K562 (cell line): ENCODE data around the gene SLC11A1. TPM values are rescaled to one million over a fixed set of nuclear protein-coding genes. Genes with fewer than 3 reads are reported as not detected.

Source experiments
- ATAC-seq: fragments of 200-7000 bp; cut with Tn5 transposase; 3 replicates; pipeline ENCODE4 v1.9.1; 2020; ENCODE audit warnings: moderate library complexity
- BruUV-seq: library from RNA; stranded (reverse); fragments of 400-500 nt; replicated peaks from 2 replicates; lab custom pipeline; 2021; lab: Mats Ljungman, UMichigan
- CTCF ChIA-PET: fragments of 300-600 bp; formaldehyde crosslinking; extraction: SDS; loops from one replicate; lab custom pipeline; 2021; ENCODE audit warnings: low intra/inter-chr PET ratio; lab: Yijun Ruan, JAX
- POLR2A ChIA-PET: fragments of 300-600, 350-650 bp; sonication (Branson Sonifier 250); formaldehyde crosslinking; extraction: SDS; loops from one replicate; lab custom pipeline; 2021; ENCODE audit warnings: antibody characterized with exemption, inconsistent platforms; lab: Yijun Ruan, JAX
- DNase-seq, 4 experiments: peaks; one replicate each; pipeline versions ENCODE4 v3.0.0 to v3.0.0-alpha.2; 2011 to 2018; ENCODE audit warnings: low spot score in 3 of 4, mixed read lengths in 3 of 4; ENCODE audit errors: extremely low read depth in 1 of 4
- FAIRE-seq: peaks from 2 replicates; lab custom pipeline; 2011; peaks lifted over from hg19 to GRCh38; lab: Jason Lieb, UNC
- H2AFZ ChIP-seq: 2 replicates; pipeline ENCODE4 v1.6.0; 2011; ENCODE audit warnings: low read depth, low read length, control low read depth, inconsistent platforms
- H3K27ac ChIP-seq: fragments of 200-600 bp; 3 replicates; pipeline ENCODE4 v1.8.0; 2011; ENCODE audit warnings: low read depth, mild to moderate bottlenecking, control low read depth, inconsistent platforms, low read length, moderate library complexity, mixed read lengths; ENCODE audit errors: extremely low read depth
- H3K27me3 ChIP-seq, 2 experiments: fragments of 300-600 bp in 1 of 2; 2 replicates in 1 of 2; 3 replicates in 1 of 2; pipeline versions ENCODE4 v1.6.0 to v1.8.0; 2011; ENCODE audit warnings: inconsistent platforms in 2 of 2, low read length in 2 of 2, mild to moderate bottlenecking in 1 of 2, mixed read lengths in 1 of 2, moderate library complexity in 1 of 2; ENCODE audit not compliant: control insufficient read depth in 2 of 2, insufficient read depth in 2 of 2
- H3K36me3 ChIP-seq: fragments of 300-600 bp; 3 replicates; pipeline ENCODE4 v1.8.0; 2011; ENCODE audit warnings: mild to moderate bottlenecking, low read length, inconsistent platforms; ENCODE audit not compliant: control insufficient read depth, insufficient read depth
- H3K4me1 ChIP-seq, 2 experiments: fragments of 200-600 bp in 1 of 2; replicated peaks in 1 of 2; 2 replicates in 1 of 2; 3 replicates in 1 of 2; pipeline versions ENCODE4 v1.5.1 to v1.8.0; 2011; ENCODE audit warnings: inconsistent platforms in 2 of 2, low read length in 2 of 2, mild to moderate bottlenecking in 1 of 2, mixed read lengths in 1 of 2, moderate library complexity in 1 of 2; ENCODE audit not compliant: control insufficient read depth in 2 of 2, insufficient read depth in 2 of 2
- H3K4me2 ChIP-seq: 2 replicates; pipeline ENCODE4 v1.6.1; 2011; ENCODE audit warnings: low read length, control low read depth, inconsistent platforms, mixed read lengths; ENCODE audit not compliant: insufficient read depth
- H3K4me3 ChIP-seq: fragments of 200-600 bp; sonication (generic), shearing (Covaris generic); 2 replicates; pipeline ENCODE4 v1.5.1; 2016; ENCODE audit warnings: control low read depth, inconsistent platforms
- H3K79me2 ChIP-seq: fragments of 200-600 bp; 3 replicates; pipeline ENCODE4 v1.8.0; 2011; ENCODE audit warnings: low read length, inconsistent platforms; ENCODE audit not compliant: control insufficient read depth, insufficient read depth
- H3K9ac ChIP-seq, 2 experiments: 2 replicates each; pipeline versions ENCODE4 v1.6.0 to v1.6.1; 2011; ENCODE audit warnings: low read depth in 2 of 2, low read length in 2 of 2, control low read depth in 1 of 2, inconsistent platforms in 1 of 2, mild to moderate bottlenecking in 1 of 2, mixed read lengths in 1 of 2; ENCODE audit not compliant: insufficient read depth in 1 of 2
- H3K9me1 ChIP-seq: one replicate; pipeline ENCODE4 v1.6.0; 2011; ENCODE audit warnings: inconsistent platforms, mild to moderate bottlenecking, low read length, moderate library complexity; ENCODE audit not compliant: control insufficient read depth, insufficient read depth
- H3K9me3 ChIP-seq: replicated peaks from 2 replicates; pipeline ENCODE4 v1.5.1; 2011; ENCODE audit warnings: low read depth, low read length, inconsistent platforms; ENCODE audit not compliant: control insufficient read depth, insufficient read depth
- H4K20me1 ChIP-seq: replicated peaks from 2 replicates; pipeline ENCODE4 v1.6.1; 2011; ENCODE audit warnings: low read length, inconsistent platforms, mixed read lengths; ENCODE audit not compliant: control insufficient read depth, insufficient read depth
- OTX1 ChIP-seq: fragments of 450-650 bp; formaldehyde crosslinking; IDR thresholded peaks from 2 replicates; pipeline ENCODE4 v1.4.0; 2022; ENCODE audit warnings: mild to moderate bottlenecking
- POU5F1 ChIP-seq: fragments of 150-350 bp; IDR thresholded peaks from 2 replicates; pipeline ENCODE4 v1.6.1; 2014; ENCODE audit warnings: borderline replicate concordance, low read length, low read depth, mild to moderate bottlenecking; ENCODE audit not compliant: partially characterized antibody
- RHOXF2B ChIP-seq: fragments of 250-450 bp; sonication (Bioruptor Pico); conservative IDR thresholded peaks from 2 replicates; pipeline ENCODE4 v1.5.1; 2021
- SMAD2 ChIP-seq: fragments of 150-350 bp; IDR thresholded peaks from 2 replicates; pipeline ENCODE4 v1.6.1; 2014; ENCODE audit warnings: low read depth, mild to moderate bottlenecking, low read length
- TEAD1 ChIP-seq, 2 experiments: fragments of 450-650 bp in 1 of 2; sonication (generic) in 1 of 2; formaldehyde crosslinking; IDR thresholded peaks; 2 replicates each; pipeline versions ENCODE4 v1.4.0 to v1.8.0; 2020 to 2022; ENCODE audit warnings: mild to moderate bottlenecking in 2 of 2, missing genetic modification reagents in 1 of 2
- WGBS: fragments of 100-300 bp; shearing (Covaris generic); methylation state at CpG from one replicate; pipeline ENCODE4 v1.1.6; 2016; ENCODE audit warnings: low coverage, mixed read lengths; ENCODE audit not compliant: insufficient coverage; ENCODE audit errors: missing lambda C conversion rate; 5-methylcytosine and 5-hydroxymethylcytosine counted together
- in situ Hi-C: fragments of 300-500 bp; cut with MboI; formaldehyde crosslinking; loops from 4 replicates; pipeline ENCODE4 v1.15.0; 2018; ENCODE audit warnings: inconsistent platforms, mixed read lengths
- intact Hi-C: fragments of 100-400 bp; cut with micrococcal nuclease; formaldehyde crosslinking; loops from 2 replicates; pipeline ENCODE4 v1.14.2; 2022
- polyA plus RNA-seq, 8 experiments: library from polyadenylated mRNA; depleted of rRNA in 4 of 8; stranded (reverse) in 5 of 8; unstranded in 3 of 8; fragments of >200 nt; fragmentation: Nextera tagmentation in 2 of 8; fragmentation: Illumina TruSeq in 1 of 8; extraction: Ambion mirVana in 2 of 8; extraction: Trizol in 1 of 8; gene quantifications; 2 replicates each; pipeline versions ENCODE4 v1.2.1 to v1.2.3, GENCODE V29; 2011 to 2014; ENCODE audit warnings: inconsistent platforms in 1 of 8, missing spikeins in 1 of 8
- total RNA-seq, 7 experiments: library from RNA; depleted of rRNA in 6 of 7; stranded (reverse); fragments of >200 nt in 6 of 7; fragmentation: Illumina TruSeq in 2 of 7; extraction: Trizol in 2 of 7; gene quantifications; 2 replicates each; pipeline versions ENCODE4 v1.2.1 to v1.2.3, GENCODE V29; 2011 to 2021; ENCODE audit warnings: low replicate concordance in 1 of 7
- TF ChIP-seq, protein P1 (sequence below), 2 experiments: fragments of 450-650 bp in 1 of 2; sonication (generic) in 1 of 2; formaldehyde crosslinking in 1 of 2; IDR thresholded peaks in 1 of 2; conservative IDR thresholded peaks in 1 of 2; 2 replicates each; pipeline versions ENCODE4 v1.6.1 to v1.8.1; 2016 to 2023; ENCODE audit warnings: mild to moderate bottlenecking in 2 of 2, moderate library complexity in 2 of 2, inconsistent platforms in 1 of 2, missing genetic modification reagents in 1 of 2

The SLC11A1 gene
- total and polyA plus RNA-seq, 9 of the 15 experiments (the other 6 are each of a cell fraction or from before 2014, with no cell fraction given): 0.35 to 1.6 (median 0.65) TPM

DNA sequence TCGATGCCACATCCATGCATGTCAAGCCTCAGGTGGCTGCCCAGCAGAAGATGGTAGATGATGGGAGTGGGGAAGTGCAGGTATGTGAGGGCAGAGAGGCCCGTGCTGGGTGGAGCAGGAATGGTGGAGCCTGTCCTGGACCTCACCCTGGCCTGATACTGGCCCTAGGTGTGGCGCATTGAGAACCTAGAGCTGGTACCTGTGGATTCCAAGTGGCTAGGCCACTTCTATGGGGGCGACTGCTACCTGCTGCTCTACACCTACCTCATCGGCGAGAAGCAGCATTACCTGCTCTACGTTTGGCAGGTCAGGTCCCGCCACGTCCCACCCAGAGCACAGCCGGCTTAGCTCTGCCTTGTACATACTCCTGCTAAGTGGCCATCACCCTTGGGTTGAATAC is 49.8 kb downstream of the SLC11A1 start:
- H3K4me3 ChIP-seq: no peak overlapping the region
- POLR2A ChIA-PET: interaction anchor here (1.1 to 1.4 kb wide), 2 partner anchors 15 to 24 kb away, joined by 3 to 6 read pairs; no protein-coding TSS in a partner anchor
- no TSS peak for BruUV-seq
- DNase-seq (no peak), ATAC-seq (no peak), FAIRE-seq (no peak)
- no peaks in the 10 kb centered on the region for H3K9me1 ChIP-seq
- no peak overlapping the region for H3K9ac ChIP-seq
- no peak overlapping the region for H2AFZ ChIP-seq
- no peaks in the 10 kb centered on the region for H3K79me2 ChIP-seq
- H3K36me3 ChIP-seq: no peaks in the 10 kb centered on the region
- intact Hi-C loops (no loop called here), in situ Hi-C loops (no loop called here)
- no peaks in the 10 kb centered on the region for H3K9me3 ChIP-seq
- WGBS: 50% methylated on average over 10 of the region's 10 CpGs
- H3K27ac ChIP-seq: no peak overlapping the region
- peaks cover 5 to 25% of the 10 kb centered on the region in 2 experiments for H3K4me1 ChIP-seq
- H3K27me3 ChIP-seq: no peaks in the 10 kb centered on the region
- TF ChIP-seq, protein P1, sequence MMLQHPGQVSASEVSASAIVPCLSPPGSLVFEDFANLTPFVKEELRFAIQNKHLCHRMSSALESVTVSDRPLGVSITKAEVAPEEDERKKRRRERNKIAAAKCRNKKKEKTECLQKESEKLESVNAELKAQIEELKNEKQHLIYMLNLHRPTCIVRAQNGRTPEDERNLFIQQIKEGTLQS (IDR thresholded peaks at IDR 0.05): no peak
- TF ChIP-seq, protein P1 (CRISPR knock-in tag; conservative IDR thresholded peaks at IDR 0.05): no peak
- no peak for TF ChIP-seq RHOXF2B
- TF ChIP-seq TEAD1 (CRISPR knock-in tag; IDR thresholded peaks at IDR 0.05): no peak
- no peak for TF ChIP-seq OTX1 (CRISPR knock-in tag)
- no peak for TF ChIP-seq POU5F1
- no peak for TF ChIP-seq SMAD2
- no peaks in the 10 kb centered on the region for H4K20me1 ChIP-seq
- no peak overlapping the region for H3K4me2 ChIP-seq
- CTCF ChIA-PET: no interaction called here
